ENCODE results near the gene RAD54L. TPM values are rescaled to one million over a fixed set of nuclear protein-coding genes. Genes with fewer than 3 reads are reported as not detected.

The RAD54L gene
- total and polyA plus RNA-seq, 2 experiments from 2014 or later: 4.2 to 6.2 TPM

- Histone ChIP-seq H3K79me2 (peaks cover 13% of the 10 kb centered on the region), H3K27ac (peak overlapping the region; percentile 98), H3K27me3 (no peaks in the 10 kb centered on the region), H3K4me2 (peak overlapping the region; percentile 93), H3K36me3 (replicated peaks; ENCODE audit: insufficient read depth, low read depth) (no peaks in the 10 kb centered on the region), H3K4me1 (ENCODE audit: insufficient read depth) (peaks cover 10% of the 10 kb centered on the region), H3K9me2 (replicated peaks; ENCODE audit: insufficient read depth) (no peaks in the 10 kb centered on the region), H3K9me3 (ENCODE audit: low read depth) (no peaks in the 10 kb centered on the region), H4K20me1 (ENCODE audit: insufficient read depth, poor library complexity, severe bottlenecking) (no peaks in the 10 kb centered on the region), H3K4me3 (peak overlapping the region; percentile 64), H2AFZ (peak overlapping the region; percentile 94)
- DNase-seq (ENCODE audit: low spot score): peak; percentile 74
- 6% methylated on average over 31 of the region's 35 CpGs for WGBS (ENCODE audit: low lambda C conversion rate, missing lambda C conversion rate)
- TF ChIP-seq EZH2 (IDR thresholded peaks at IDR 0.05; ENCODE audit: borderline replicate concordance) (no peak), EZH2phosphoT487 (IDR thresholded peaks at IDR 0.05; ENCODE audit: low read depth, severe bottlenecking, unreplicated experiment) (no peak), CTCF (IDR thresholded peaks at IDR 0.05; ENCODE audit: poor library complexity) (no peak)
Measured at GRCh38 chr1:46246548-46247435, 771 bp upstream of the RAD54L start.

GRCh38 chr1:46248122-46248920 lies 758 bp downstream of the RAD54L start:
- WGBS (ENCODE audit: low lambda C conversion rate, missing lambda C conversion rate): 0% methylated on average over 7 of the region's 7 CpGs
- peak overlapping the region; percentile 84 for H3K4me2 ChIP-seq
- no peaks in the 10 kb centered on the region for H3K36me3 ChIP-seq (replicated peaks; ENCODE audit: insufficient read depth, low read depth)
- no peaks in the 10 kb centered on the region for H3K9me2 ChIP-seq (replicated peaks; ENCODE audit: insufficient read depth)
- H3K79me2 ChIP-seq: peaks cover 13% of the 10 kb centered on the region
- no peaks in the 10 kb centered on the region for H4K20me1 ChIP-seq (ENCODE audit: insufficient read depth, poor library complexity, severe bottlenecking)
- no peaks in the 10 kb centered on the region for H3K9me3 ChIP-seq (ENCODE audit: low read depth)
- H3K4me3 ChIP-seq: peak overlapping the region; percentile 31
- DNase-seq (ENCODE audit: low spot score): peak; percentile 45
- H2AFZ ChIP-seq: peak overlapping the region; percentile 34
- H3K27ac ChIP-seq: peak overlapping the region; percentile 34
- H3K4me1 ChIP-seq (ENCODE audit: insufficient read depth): peaks cover 10% of the 10 kb centered on the region
- no peaks in the 10 kb centered on the region for H3K27me3 ChIP-seq
- TF ChIP-seq EZH2 (IDR thresholded peaks at IDR 0.05; ENCODE audit: borderline replicate concordance): no peak
- no peak for TF ChIP-seq EZH2phosphoT487 (IDR thresholded peaks at IDR 0.05; ENCODE audit: low read depth, severe bottlenecking, unreplicated experiment)
- no peak for TF ChIP-seq CTCF (IDR thresholded peaks at IDR 0.05; ENCODE audit: poor library complexity)

- no peak overlapping the region for H3K27ac ChIP-seq
- no peak for DNase-seq (ENCODE audit: low spot score)
- H4K20me1 ChIP-seq (ENCODE audit: insufficient read depth, poor library complexity, severe bottlenecking): no peaks in the 10 kb centered on the region
- H3K4me2 ChIP-seq: no peak overlapping the region
- no peak overlapping the region for H2AFZ ChIP-seq
- H3K4me1 ChIP-seq (ENCODE audit: insufficient read depth): no peaks in the 10 kb centered on the region
- H3K9me3 ChIP-seq (ENCODE audit: low read depth): no peaks in the 10 kb centered on the region
- no peaks in the 10 kb centered on the region for H3K9me2 ChIP-seq (replicated peaks; ENCODE audit: insufficient read depth)
- no peak overlapping the region for H3K4me3 ChIP-seq
- TF ChIP-seq EZH2phosphoT487 (IDR thresholded peaks at IDR 0.05; ENCODE audit: low read depth, severe bottlenecking, unreplicated experiment) (no peak), EZH2 (IDR thresholded peaks at IDR 0.05; ENCODE audit: borderline replicate concordance) (no peak), CTCF (IDR thresholded peaks at IDR 0.05; ENCODE audit: poor library complexity) (no peak)
- 91% methylated on average over 5 of the region's 5 CpGs for WGBS (ENCODE audit: low lambda C conversion rate, missing lambda C conversion rate)
- no peaks in the 10 kb centered on the region for H3K27me3 ChIP-seq
- H3K79me2 ChIP-seq: peaks cover under 1% of the 10 kb centered on the region
- H3K36me3 ChIP-seq (replicated peaks; ENCODE audit: insufficient read depth, low read depth): no peaks in the 10 kb centered on the region
Measured at GRCh38 chr1:46254668-46255067, 7.1 kb downstream of the RAD54L start.

Measured in hepatocyte (in vitro differentiated cells).